Epithelial cell of prostate (primary cell): ENCODE measurements around the gene CEMIP.

Source experiments
- DNase-seq: peaks from one replicate; pipeline ENCODE4 v3.0.0-alpha.2; 2011; ENCODE audit warnings: low read depth, low spot score
- H3K27ac ChIP-seq: fragments of 450-650 bp; 2 replicates; pipeline ENCODE4 v1.5.1; 2017; ENCODE audit warnings: mild to moderate bottlenecking

CEMIP gene, protein sequence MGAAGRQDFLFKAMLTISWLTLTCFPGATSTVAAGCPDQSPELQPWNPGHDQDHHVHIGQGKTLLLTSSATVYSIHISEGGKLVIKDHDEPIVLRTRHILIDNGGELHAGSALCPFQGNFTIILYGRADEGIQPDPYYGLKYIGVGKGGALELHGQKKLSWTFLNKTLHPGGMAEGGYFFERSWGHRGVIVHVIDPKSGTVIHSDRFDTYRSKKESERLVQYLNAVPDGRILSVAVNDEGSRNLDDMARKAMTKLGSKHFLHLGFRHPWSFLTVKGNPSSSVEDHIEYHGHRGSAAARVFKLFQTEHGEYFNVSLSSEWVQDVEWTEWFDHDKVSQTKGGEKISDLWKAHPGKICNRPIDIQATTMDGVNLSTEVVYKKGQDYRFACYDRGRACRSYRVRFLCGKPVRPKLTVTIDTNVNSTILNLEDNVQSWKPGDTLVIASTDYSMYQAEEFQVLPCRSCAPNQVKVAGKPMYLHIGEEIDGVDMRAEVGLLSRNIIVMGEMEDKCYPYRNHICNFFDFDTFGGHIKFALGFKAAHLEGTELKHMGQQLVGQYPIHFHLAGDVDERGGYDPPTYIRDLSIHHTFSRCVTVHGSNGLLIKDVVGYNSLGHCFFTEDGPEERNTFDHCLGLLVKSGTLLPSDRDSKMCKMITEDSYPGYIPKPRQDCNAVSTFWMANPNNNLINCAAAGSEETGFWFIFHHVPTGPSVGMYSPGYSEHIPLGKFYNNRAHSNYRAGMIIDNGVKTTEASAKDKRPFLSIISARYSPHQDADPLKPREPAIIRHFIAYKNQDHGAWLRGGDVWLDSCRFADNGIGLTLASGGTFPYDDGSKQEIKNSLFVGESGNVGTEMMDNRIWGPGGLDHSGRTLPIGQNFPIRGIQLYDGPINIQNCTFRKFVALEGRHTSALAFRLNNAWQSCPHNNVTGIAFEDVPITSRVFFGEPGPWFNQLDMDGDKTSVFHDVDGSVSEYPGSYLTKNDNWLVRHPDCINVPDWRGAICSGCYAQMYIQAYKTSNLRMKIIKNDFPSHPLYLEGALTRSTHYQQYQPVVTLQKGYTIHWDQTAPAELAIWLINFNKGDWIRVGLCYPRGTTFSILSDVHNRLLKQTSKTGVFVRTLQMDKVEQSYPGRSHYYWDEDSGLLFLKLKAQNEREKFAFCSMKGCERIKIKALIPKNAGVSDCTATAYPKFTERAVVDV (N-terminal part only)

DNA sequence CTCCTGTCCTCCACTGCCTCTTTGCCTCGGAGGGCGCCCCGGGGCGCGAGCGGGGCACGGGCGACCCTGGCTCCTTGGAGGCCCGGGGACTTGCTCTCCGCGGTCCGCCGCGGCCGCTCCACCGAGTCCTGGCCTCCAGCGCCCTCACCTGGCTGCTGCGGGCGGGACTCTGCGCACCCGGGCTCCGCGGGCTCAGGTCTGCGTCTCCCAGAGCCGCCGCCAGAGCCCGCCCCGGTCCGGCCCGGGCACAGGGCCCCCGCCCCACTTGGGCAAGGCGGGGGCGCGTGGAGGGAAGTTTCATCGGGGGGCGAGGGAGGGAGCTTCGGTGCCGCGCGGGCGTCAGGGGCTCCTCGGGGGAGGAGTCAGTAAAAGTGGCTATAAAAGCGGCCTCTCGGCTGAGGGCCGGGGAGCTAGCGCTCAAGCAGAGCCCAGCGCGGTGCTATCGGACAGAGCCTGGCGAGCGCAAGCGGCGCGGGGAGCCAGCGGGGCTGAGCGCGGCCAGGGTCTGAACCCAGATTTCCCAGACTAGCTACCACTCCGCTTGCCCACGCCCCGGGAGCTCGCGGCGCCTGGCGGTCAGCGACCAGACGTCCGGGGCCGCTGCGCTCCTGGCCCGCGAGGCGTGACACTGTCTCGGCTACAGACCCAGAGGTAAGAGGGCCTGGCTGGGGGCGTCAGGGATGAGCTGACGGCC, at the start of gene CEMIP:
Gene CEMIP (plus strand): TSS at position 407 of the 694 bp plus-strand sequence. CDS start 94,510 bp downstream, outside the sequence.
- DNase-seq = no peak
- H3K27ac ChIP-seq = peak within 1 kb of the TSS; percentile 84

- no peak for DNase-seq
- H3K27ac ChIP-seq = no peak overlapping the region
Measured at GRCh38 chr15:80730387-80730786, 48.8 kb upstream of the CEMIP start.

DNA sequence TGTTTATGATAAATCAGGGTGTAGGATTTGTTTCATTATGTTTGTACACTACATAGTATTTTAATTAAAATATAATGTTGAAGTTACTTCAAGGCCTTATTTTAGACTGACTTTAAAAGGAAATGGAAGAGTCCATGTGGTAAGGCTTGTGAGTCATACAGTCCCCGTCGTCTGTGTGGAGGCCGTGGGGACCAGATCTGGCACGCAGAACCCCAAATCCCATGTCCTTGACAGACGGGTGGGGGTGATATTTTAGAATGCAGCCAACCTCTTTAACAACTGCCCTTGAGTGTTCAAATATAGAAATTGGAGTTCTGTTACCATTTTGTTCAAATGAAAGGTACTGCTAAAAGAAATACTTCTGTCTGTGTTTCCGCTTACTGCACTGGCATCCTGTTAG, 48.2 kb upstream of the CEMIP start:
- no peak for DNase-seq

DNA sequence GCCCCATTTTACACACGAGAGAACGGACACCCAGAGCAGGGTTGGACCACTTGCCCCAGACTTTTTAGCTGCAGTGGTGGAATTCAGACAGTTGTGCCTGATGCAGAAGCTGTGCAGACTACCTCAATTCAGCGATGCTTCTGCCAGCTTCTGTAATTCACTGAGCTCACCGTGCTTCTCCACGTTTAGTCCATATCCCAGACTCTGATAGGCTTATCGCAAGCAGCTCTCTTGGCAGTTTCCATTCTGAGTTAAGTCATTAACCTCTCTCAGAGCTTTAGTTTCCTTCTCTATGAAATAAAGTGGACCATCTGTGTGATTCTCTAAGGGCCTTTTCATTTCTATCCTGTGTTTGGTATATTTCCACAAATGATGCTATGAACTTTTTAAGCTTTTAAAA, 47.0 kb upstream of the CEMIP start:
- no peak overlapping the region for H3K27ac ChIP-seq
- no peak for DNase-seq

More for the DNA sequence above, 48.2 kb upstream of the CEMIP start:
- H3K27ac ChIP-seq = no peak overlapping the region

DNA sequence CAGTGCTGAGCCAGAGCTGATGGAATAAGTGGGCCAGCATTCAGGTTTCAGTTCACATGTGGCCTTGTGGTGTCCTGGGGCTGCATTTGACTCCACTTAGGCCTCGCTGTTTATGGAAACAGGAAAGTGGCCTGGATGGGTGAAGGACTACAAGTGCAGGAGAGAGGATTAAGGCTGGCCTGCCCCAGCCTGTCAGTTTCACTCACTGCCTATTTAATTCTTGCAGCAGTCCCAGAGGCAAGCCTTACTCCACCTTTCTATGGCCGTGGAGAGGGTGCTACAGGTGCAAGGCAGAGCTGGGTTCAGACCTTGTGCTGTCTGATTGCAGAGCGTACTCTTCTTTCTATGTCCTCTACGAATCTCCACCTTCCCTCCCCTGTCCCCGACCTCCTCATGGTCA, 46.4 kb upstream of the CEMIP start:
- no peak for DNase-seq
- no peak overlapping the region for H3K27ac ChIP-seq

- no peak overlapping the region for H3K27ac ChIP-seq
- DNase-seq = no peak
Measured at GRCh38 chr15:80733460-80733859, 45.7 kb upstream of the CEMIP start.

DNA sequence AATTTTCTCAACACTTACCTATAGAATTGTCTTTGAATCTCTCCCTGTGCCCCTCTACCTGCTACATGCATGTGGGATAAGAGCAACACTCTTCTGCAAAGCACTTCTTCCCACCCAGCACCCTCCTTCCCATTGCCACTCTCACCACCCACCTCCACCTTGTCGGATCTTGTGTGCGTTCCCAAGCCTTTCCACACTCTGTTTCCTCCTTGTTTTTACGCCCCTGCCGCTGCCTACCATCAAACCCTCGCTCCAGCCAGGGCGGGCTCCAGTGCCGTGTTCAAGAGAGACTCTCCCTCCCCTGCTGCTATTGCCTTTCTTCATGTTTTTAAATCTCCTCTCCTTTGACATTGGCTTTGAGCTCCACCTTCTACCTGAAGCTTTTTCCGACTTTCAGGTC, 43.8 kb upstream of the CEMIP start:
- no peak for DNase-seq
- H3K27ac ChIP-seq = no peak overlapping the region

GRCh38 chr15:80736560-80736959, 42.6 kb upstream of the CEMIP start:
- no peak overlapping the region for H3K27ac ChIP-seq
- no peak for DNase-seq

- DNase-seq = peak; percentile 8
- H3K27ac ChIP-seq = no peak overlapping the region
Measured at GRCh38 chr15:80739919-80740318, 39.3 kb upstream of the CEMIP start.

DNA sequence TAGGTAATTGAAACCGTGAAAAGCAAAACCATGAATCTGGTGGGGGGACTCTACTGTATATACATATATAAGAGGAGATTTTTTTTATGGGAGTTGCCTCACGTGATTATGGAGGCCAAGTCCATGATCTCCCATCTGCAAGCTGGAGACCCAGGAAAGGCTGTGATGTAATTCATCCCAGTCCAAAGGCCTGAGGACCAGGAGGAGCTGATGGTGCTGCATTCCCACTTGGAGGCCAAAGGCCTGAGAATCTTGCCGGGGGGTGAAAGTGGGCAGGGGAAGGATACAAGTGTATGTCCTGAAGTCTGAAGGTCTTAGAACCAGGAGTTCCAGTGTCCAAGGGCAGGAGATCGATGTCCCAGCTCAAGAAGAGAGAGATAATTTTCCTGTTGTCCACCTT, 37.1 kb upstream of the CEMIP start:
- no peak overlapping the region for H3K27ac ChIP-seq
- DNase-seq = no peak

DNA sequence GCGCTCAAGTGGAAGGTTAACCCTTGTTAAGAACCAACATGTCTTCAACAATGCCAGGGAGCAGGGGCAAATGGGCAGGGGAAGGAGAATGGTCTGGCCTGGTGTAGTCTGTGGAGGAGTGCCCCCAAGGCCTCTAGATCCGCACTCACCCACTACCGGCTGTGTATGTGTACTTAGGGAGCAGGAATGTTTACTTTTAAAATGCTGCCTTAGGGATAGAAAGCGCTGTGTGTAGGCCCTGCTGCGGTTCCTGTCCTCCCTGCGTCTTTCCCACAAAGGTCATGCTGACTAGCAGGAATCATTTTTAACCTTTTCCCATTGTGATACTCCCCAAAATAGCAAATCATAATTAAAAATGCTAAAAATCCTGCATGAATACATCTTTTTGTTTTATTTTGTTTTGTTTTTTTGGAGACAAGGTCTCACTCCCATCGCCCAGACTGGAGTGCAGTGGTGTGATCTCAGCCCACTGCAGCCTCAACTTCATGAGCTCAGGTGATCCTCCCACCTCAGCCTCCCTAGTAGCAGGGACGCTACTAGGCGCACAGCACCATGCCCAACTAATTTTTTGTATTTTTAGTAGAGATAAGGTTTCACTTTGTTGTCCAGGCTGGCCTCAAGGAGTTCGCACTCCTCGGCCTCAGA, 35.9 kb upstream of the CEMIP start:
- DNase-seq = no peak

GRCh38 chr15:80744415-80744814, 34.8 kb upstream of the CEMIP start:
- peak overlapping the region; percentile 3 for H3K27ac ChIP-seq
- no peak for DNase-seq

More for the DNA sequence above, 35.9 kb upstream of the CEMIP start:
- no peak overlapping the region for H3K27ac ChIP-seq

DNA sequence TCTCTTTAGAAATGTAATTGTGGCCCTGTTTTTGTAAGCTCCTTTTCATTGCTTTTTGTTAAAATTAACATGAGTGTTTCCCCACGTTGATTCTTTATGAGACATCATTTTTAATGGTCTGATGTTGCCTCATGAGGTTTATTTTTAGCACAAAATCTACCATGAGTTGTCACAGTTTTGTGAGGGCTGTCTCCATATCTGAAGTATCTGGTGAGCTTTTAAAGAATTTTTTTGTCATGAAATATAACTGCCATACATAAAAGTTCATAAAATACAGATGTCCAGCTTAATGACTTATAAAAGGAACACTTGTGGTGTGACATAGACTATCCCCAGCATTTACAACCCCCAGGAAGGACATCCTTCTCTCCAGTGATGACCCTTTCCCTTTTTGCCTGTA, 34.3 kb upstream of the CEMIP start:
- H3K27ac ChIP-seq = peak overlapping the region; percentile 3
- no peak for DNase-seq

DNA sequence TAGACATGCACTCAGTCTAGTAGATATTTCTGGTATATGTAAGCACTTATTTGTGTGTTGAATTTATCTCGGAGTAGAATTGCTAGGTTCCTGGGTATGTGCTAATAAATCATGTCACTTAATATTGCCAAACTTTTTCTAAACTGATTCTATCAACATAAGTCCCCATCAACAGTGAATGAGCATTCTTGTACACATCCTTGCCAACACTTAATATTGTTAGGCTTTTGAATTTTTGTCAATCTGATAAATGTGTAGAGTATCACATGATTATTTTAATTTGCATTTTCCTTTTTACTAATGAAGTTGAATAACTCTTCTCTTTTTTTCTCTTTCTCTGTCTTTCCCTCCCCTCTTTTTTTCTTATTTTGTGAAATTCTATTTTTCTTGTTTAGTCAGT, 33.3 kb upstream of the CEMIP start:
- no peak overlapping the region for H3K27ac ChIP-seq

GRCh38 chr15:80747317-80748053, 31.7 kb upstream of the CEMIP start:
- DNase-seq = no peak
- H3K27ac ChIP-seq = no peak overlapping the region

More for the DNA sequence above, 33.3 kb upstream of the CEMIP start:
- DNase-seq = no peak

DNA sequence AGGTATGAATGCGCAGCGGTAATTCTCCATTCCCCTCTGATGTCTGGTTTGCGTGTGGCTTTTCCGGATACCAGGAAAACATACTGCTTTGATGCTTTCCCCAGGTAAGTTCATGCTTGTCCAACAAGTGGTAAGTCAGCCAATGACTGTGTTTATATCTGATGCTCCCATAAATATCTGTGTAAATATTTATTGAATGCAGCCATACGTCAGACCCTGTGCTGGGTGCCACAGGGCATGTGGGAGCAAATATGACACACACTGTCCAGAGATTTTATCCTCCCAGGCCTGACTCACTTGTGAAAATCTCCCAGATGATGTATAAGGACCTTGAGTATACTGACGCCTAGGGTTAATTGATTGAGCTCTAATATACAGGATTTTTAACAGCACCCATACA, 29.6 kb upstream of the CEMIP start:
- peak; percentile 68 for DNase-seq

GRCh38 chr15:80750575-80750974, 28.6 kb upstream of the CEMIP start:
- no peak for DNase-seq
- no peak overlapping the region for H3K27ac ChIP-seq

More for the DNA sequence above, 29.6 kb upstream of the CEMIP start:
- H3K27ac ChIP-seq = no peak overlapping the region

GRCh38 chr15:80752204-80752603, 27.0 kb upstream of the CEMIP start:
- DNase-seq = no peak

GRCh38 chr15:80753161-80753560, 26.0 kb upstream of the CEMIP start:
- H3K27ac ChIP-seq = no peak overlapping the region
- no peak for DNase-seq

More at GRCh38 chr15:80752204-80752603, 27.0 kb upstream of the CEMIP start:
- H3K27ac ChIP-seq = no peak overlapping the region
